Urothelium cell line (cell line): ENCODE measurements around the gene ZNF219.
"Not testable (repeated sequence)": the region's sequence is repeated elsewhere in the genome, so short reads cannot be mapped to it uniquely, and the experiment has no call there.

Experiments
- DNase-seq: peaks from one replicate; pipeline ENCODE4 v3.0.0; 2011; ENCODE audit warnings: low spot score, mixed read lengths
- FAIRE-seq: peaks from 2 replicates; lab custom pipeline; 2011; peaks lifted over from hg19 to GRCh38; lab: Jason Lieb, UNC

The ZNF219 gene

DNA sequence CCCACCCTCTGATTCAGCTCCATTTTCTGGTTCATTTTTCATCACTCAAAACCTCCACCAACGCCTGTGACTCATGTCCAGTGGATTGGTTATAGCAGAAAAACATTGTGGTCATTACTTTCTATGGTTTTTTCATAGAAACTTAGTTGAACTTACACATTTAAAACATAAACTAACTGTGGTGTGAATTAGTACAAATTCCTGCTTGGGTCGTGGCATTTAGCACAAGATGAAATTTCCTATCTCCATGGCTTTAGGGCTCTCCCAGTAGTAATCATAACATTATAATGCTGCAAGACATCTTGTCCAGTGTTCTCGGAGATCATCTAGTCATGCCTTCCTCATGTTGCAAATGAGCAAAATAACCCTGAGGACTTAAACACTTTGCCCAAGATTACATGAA is 49.2 kb downstream of the ZNF219 start:
- FAIRE-seq (no peak), DNase-seq (no peak)

DNA sequence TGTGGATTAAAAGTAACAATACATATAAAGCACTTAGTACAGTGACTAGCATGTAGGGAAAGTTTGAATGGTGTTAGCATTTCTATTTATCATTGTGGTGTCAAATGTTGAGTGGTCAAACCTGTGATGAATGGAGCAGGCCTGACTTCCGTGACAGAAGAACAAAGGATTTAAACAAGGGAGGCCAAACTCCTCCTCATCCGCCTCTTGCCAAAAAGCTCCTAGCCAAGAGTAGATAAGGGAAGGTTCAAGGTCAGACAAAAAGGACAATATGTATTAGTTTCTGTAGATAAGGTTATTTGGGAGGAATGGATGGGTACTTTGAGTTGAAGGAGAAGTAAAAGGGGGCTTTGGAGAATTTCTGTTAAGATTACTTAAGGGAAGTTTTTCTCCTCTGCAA is 49.8 kb downstream of the ZNF219 start:
- no peak for DNase-seq
- FAIRE-seq = no peak

DNA sequence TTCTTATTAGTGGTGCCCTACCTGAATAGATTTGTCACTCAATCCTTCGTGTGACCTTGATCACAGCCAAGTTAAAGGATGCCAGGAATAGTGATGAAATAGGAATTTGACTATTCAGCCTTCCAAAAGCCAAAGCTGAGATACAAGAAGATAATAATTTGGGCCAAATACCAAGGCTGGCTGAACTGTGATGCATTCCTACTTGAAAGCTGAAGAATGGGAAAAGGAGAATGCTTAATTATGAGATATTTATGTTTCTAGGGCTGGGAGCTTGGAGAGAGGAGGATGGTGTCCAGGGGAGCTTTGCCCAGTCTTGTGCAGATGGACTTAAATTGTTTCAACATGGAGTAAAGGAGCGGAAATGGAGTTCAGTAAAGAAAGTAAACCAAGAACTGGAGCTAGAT is 51.1 kb downstream of the ZNF219 start:
- DNase-seq = no peak
- FAIRE-seq = no peak

DNA sequence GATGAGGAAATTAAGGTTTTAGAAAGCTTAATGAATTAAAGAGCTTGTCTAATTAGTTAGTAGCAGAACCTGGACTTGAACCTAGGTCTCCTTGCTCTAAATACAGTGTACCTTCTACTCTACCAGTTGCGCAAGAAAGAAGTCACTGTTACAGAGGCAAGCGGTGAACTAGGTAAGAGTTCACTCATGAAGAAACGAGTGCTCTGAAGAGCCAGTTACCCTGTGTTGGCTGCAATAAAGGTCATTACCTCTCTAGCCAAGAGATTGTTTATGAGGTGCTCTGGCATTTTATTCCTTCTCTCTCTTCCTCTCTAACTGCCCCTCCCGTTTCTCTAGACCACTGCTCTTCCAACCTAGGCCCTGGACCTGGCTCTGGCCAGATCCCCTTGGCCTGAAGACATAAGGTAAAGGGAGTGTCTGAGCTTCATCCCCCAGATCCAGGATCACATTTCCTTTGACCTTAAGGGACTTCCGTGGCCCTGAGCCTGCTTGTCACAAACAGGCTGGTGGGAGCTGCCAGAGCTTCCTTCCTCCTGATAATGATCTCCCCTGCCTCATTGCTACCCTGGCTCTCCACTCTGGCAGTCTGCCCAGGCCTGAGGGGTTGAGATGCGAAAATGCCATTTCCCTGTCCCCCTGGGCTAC is 54.4 kb downstream of the ZNF219 start:
- no peak for DNase-seq
- FAIRE-seq = no peak

DNA sequence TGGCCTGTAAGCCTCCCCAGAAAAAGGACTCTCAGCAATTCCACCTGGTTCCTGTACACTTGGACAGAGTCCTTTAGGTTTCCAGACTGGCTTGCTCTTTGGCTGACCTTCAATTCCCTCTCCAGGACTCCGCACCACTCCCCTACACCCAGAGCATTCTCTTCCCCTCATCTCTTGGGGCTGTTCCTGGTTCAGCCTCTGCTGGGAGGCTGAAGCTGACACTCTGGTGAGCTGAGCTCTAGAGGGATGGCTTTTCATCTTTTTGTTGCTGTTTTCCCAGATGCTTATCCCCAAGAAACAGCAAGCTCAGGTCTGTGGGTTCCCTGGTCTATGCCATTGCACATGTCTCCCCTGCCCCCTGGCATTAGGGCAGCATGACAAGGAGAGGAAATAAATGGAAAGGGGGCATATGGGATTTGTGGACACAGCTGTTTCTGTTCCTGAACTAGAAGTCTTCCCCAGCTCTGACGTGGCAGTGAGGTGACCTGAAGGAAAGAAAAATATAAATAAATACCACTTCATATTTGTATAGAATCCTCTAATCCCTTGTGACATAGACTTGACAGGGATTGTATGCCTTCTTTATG is 55.0 kb downstream of the ZNF219 start:
- FAIRE-seq (no peak), DNase-seq (no peak)

DNA sequence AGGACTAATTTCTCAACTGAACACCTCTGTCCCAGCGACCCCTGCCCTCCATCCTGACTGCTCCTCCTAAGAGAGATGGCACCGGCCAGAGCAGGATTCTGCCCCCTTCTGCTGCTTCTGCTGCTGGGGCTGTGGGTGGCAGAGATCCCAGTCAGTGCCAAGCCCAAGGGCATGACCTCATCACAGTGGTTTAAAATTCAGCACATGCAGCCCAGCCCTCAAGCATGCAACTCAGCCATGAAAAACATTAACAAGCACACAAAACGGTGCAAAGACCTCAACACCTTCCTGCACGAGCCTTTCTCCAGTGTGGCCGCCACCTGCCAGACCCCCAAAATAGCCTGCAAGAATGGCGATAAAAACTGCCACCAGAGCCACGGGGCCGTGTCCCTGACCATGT is 55.5 kb downstream of the ZNF219 start:
- FAIRE-seq = no peak
- no peak for DNase-seq

DNA sequence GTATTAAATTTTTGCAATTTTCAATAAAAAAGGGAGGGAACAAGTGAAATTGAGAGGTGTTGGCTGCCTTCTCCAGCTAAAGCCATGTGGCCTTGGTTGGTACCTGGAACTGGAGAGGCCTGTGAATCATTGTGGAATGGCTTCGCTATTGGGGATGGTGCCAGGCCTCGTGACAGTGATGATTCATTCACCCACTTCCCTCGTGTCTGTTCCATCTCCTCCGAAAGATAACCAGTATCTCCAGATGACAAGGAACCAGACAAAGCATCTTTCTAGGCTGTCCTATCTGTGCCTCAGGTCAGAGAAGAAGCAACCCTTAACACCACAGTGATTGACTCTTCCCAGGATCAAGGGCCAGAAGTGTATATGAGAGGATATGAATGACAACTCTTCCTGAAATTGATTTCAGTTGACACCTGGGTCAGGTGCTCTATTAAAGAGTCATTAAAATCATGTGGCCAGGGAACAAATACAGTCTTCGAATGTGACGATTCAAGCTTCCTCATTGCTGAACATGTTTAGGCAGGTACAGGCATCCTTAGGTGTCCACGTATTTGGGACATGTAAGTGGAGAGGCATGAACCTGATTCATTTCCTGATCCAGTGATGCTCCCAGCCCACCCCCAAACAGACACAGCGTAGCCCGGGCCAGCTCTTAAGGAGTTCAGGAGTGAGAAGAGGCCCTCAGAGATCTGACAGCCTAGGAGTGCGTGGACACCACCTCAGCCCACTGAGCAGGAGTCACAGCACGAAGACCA is 56.6 kb downstream of the ZNF219 start, which contains the start of gene RNASE7:
TSS of gene RNASE7 (plus strand) at position 687 of the 758 bp plus-strand sequence. CDS start 631 bp downstream, outside the sequence.
- DNase-seq (peak; percentile 57), FAIRE-seq (no peak)

DNA sequence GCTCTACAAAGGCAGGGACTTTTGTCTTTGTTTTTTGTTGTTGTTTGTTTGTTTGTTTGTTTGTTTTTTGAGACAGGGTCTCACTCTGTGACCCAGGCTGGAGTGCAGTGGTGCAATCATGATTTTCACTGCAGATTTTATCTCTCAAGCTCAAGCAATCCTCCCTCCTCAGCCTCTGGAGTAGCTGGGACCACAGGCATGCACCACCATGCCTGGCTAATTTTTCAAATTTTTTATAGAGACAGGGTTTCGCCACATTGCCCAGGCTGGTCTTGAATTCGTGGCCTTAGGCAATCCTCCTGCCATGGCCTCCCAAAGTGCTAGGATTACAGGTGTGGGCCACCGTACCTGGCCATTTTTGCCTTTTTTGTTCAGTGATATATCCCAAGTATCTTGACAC is 57.5 kb downstream of the ZNF219 start:
- not testable (repeated sequence) for FAIRE-seq, DNase-seq

DNA sequence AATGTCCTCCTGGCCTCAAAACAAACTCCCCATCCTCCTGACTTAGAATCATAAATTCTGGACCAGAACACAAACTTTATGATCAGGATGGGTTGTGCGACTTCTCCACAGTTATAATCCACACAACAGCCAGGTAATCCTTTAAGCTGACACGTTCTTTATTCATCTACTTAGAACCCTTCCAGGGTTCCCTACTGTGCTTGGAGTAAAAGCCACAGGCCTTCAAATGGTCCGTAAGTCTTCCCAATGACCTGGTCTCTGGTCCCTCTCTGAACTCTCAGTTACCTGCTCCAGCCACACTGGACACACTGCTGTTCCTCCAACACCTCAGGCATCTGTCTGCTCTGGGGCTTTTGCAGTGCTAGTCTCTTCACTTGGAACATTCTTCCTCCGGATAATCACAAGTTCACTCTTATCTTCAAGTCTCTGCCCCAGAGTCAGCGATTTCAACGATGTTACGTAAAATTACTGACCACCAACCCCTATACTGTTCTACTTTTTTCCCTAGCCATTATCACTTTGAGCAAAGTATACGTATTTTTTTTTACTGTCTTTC is 58.0 kb downstream of the ZNF219 start:
- no peak for DNase-seq
- FAIRE-seq = no peak
